ENCODE measurements around the gene PLEKHO2.

- no peak for TF ChIP-seq SIN3A (IDR thresholded peaks at IDR 0.05; ENCODE audit: borderline replicate concordance, insufficient read depth, low read length)
- no peak for TF ChIP-seq REST (IDR thresholded peaks at IDR 0.05; ENCODE audit: insufficient read depth in 1 of 2, low read depth in 2 of 2, low read length in 2 of 2)
- TF ChIP-seq POLR2AphosphoS5 (IDR thresholded peaks at IDR 0.05; ENCODE audit: low read depth, low read length) = no peak
- TF ChIP-seq TAF1 (IDR thresholded peaks at IDR 0.05; ENCODE audit: borderline replicate concordance, insufficient read depth, low read length) = no peak
Measured at GRCh38 chr15:64857421-64857820, 15.7 kb downstream of the PLEKHO2 start.

All from PFSK-1 (cell line).